CD4-positive, alpha-beta memory T cell (primary cell): Measurements from ENCODE around the gene ALG9. TPM values are rescaled to one million over a fixed set of nuclear protein-coding genes. Genes with fewer than 3 reads are reported as not detected.

Experiments used
- CTCF ChIA-PET: fragments of 350-600 bp; sonication (Branson Sonifier 250); formaldehyde crosslinking; loops from one replicate; lab custom pipeline; 2021; ENCODE audit warnings: inconsistent platforms; ENCODE audit not compliant: partially characterized antibody; lab: Charles Lee
- POLR2A ChIA-PET: fragments of 350-600 bp; sonication (Branson Sonifier 250); formaldehyde crosslinking; loops from one replicate; lab custom pipeline; 2021; ENCODE audit not compliant: partially characterized antibody; lab: Charles Lee
- DNase-seq, 5 donors: peaks; one replicate each; pipeline versions ENCODE4 v3.0.0 to v3.0.0-alpha.2; 2020 to 2022; ENCODE audit warnings: mixed read lengths in 1 of 5
- H3K27ac ChIP-seq: one replicate; pipeline ENCODE4 v1.7.0; 2013; ENCODE audit warnings: low read depth, low read length
- H3K27me3 ChIP-seq: 2 replicates; pipeline ENCODE4 v1.7.0; 2013; ENCODE audit warnings: mild to moderate bottlenecking, low read length, moderate library complexity; ENCODE audit not compliant: insufficient read depth
- H3K36me3 ChIP-seq: 2 replicates; pipeline ENCODE4 v1.7.0; 2013; ENCODE audit warnings: mild to moderate bottlenecking, low read length, moderate library complexity; ENCODE audit not compliant: insufficient read depth
- H3K4me1 ChIP-seq: 2 replicates; pipeline ENCODE4 v1.7.0; 2013; ENCODE audit warnings: mild to moderate bottlenecking, low read length, moderate library complexity; ENCODE audit not compliant: insufficient read depth
- H3K4me3 ChIP-seq, 2 donors: one replicate each; pipeline ENCODE4 v1.7.0; 2013; ENCODE audit warnings: low read length in 2 of 2, mild to moderate bottlenecking in 1 of 2
- H3K9me3 ChIP-seq, 2 donors: one replicate each; pipeline ENCODE4 v1.7.0; 2013; ENCODE audit warnings: low read length in 2 of 2, control low read depth in 1 of 2; ENCODE audit not compliant: control insufficient read depth in 1 of 2
- H3K27ac Mint-ChIP-seq, 7 donors: one replicate each; pipeline ENCODE4 v1.8.0; 2020 to 2021; ENCODE audit warnings: mixed read lengths in 7 of 7, mild to moderate bottlenecking in 6 of 7, inconsistent platforms in 3 of 7, moderate library complexity in 3 of 7
- H3K27me3 Mint-ChIP-seq, 2 donors: one replicate each; pipeline ENCODE4 v1.8.0; 2020 to 2021; ENCODE audit warnings: mixed read lengths in 2 of 2
- H3K36me3 Mint-ChIP-seq, 2 donors: one replicate each; pipeline ENCODE4 v1.8.0; 2020 to 2021; ENCODE audit warnings: mixed read lengths in 2 of 2, inconsistent platforms in 1 of 2, mild to moderate bottlenecking in 1 of 2
- H3K4me1 Mint-ChIP-seq, 4 donors: one replicate each; pipeline ENCODE4 v1.8.0; 2020 to 2021; ENCODE audit warnings: mixed read lengths in 4 of 4, mild to moderate bottlenecking in 1 of 4
- H3K4me3 Mint-ChIP-seq, 8 donors: one replicate each; pipeline ENCODE4 v1.8.0; 2020 to 2021; ENCODE audit warnings: mixed read lengths in 8 of 8, mild to moderate bottlenecking in 7 of 8, moderate library complexity in 6 of 8, inconsistent platforms in 3 of 8
- H3K9me3 Mint-ChIP-seq, 8 donors: one replicate each; pipeline ENCODE4 v1.8.0; 2020 to 2021; ENCODE audit warnings: mixed read lengths in 8 of 8, mild to moderate bottlenecking in 5 of 8, inconsistent platforms in 3 of 8, moderate library complexity in 1 of 8
- intact Hi-C: fragments of 100-400 bp; cut with micrococcal nuclease; formaldehyde crosslinking; loops from one replicate; pipeline ENCODE4 v1.15.1; 2023
- polyA plus RNA-seq, 2 donors: library from polyadenylated mRNA; unstranded; fragments of 300-500 nt; fragmentation: Illumina TruSeq; gene quantifications; one replicate each; pipeline ENCODE4 v1.2.3, GENCODE V29; 2021
- total RNA-seq, 2 experiments: library from RNA; stranded (reverse); gene quantifications; one replicate each; pipeline ENCODE4 v1.2.3, GENCODE V29; 2021

Gene ALG9
- total and polyA plus RNA-seq, 4 experiments from 2014 or later = 8.6 to 28.3 (median 21.2) TPM

DNA sequence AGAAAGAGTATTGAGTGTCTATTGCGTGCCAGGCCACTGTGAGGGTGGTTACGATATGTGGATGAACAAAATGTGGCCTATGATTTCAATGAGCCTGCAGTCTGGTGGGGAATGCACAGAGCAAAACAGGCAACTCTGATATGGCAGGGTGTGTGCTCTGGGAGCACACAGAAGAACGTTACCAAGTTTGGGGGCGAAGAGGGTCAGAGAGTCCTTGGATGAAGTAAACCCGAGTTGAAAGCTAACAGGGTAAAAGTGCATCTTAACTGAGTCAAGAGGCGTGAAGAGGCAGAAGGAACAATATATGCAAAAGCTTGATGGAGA lies 8.2 kb upstream of the ALG9 start:
- CTCF ChIA-PET = interaction anchor here (0.9 to 4.6 kb wide), 4 partner anchors 8 to 116 kb away, joined by 3 to 19 read pairs (median 4); partner anchors contain the start of gene ALG9

DNA sequence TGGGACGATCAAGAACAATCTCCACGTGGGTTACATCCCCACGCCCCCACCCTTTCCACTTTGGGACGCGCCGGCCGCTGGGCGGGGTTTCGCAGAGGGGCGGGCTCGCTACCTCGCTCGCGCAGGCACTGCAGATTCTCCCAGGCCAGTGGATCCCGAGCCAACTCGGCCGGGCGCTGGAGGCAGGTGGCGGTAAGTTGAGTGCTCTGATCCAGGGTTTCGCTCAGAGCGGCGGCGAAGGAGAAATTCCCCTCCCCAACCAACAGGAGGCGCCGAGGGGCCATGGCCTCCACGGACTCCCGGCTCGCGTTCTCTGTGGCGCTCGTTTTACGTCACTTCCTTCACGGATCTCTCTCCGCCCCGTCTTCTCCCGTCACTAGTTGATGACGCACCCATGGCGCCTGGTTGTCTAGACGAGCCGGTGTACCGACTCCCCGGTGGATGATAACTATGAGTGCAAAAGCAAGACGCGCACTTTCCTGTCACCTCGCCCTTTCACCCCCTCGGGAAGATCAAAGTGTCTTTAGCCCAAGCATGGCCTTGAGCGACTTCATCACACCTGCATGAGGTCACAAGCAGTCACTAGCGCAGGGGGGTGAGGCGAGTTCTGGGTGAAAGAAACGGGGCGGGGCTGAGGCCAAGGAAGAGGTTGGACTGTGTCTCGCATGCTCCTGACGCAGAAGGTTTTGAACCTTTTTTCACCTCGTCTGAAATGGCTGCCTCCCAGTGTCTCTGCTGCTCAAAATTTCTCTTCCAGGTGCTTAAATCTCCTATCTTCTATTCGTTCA lies 7.7 kb upstream of the ALG9 start, which contains the start of the genes CFAP68 and FDXACB1:
Gene CFAP68 (plus strand): TSS at position 693 of the 788 bp plus-strand sequence. CDS start 20 bp downstream, at position 713.
Gene FDXACB1 (minus strand): TSS at position 317 of the 788 bp plus-strand sequence. CDS start 33 bp downstream, at position 284.
- H3K4me3 ChIP-seq = peak within 1 kb of the TSS; percentile 79 to 80
- peak; percentile 97 to 99 (median 98) for DNase-seq
- H3K36me3 Mint-ChIP-seq = peaks cover 14 to 36% of the 10 kb centered on the region in 2 donors
- H3K4me1 ChIP-seq = peaks cover 18% of the 10 kb centered on the region
- H3K9me3 ChIP-seq = no peaks in the 10 kb centered on the region
- CTCF ChIA-PET = interaction anchor here (0.9 to 2.6 kb wide), 7 partner anchors 8 to 103 kb away, joined by 4 to 14 read pairs (median 9); partner anchors contain the start of gene ALG9
- no peaks in the 10 kb centered on the region for H3K27me3 ChIP-seq
- H3K4me3 Mint-ChIP-seq = peak within 1 kb of the TSS; percentile 91 to 98 (median 95)
- H3K36me3 ChIP-seq = peaks cover 11% of the 10 kb centered on the region
- intact Hi-C loops = loop anchor here (1.0 to 10.0 kb wide), 9 partner anchors 8 to 1436 kb away; partner anchors contain the start of genes ALG9, DLAT, NKAPD1 and PIH1D2
- no peaks in the 10 kb centered on the region for H3K27me3 Mint-ChIP-seq
- H3K27ac Mint-ChIP-seq = peak within 1 kb of the TSS; percentile 93 to 100 (median 100)
- no peaks in the 10 kb centered on the region for H3K9me3 Mint-ChIP-seq
- POLR2A ChIA-PET = interaction anchor here (0.9 to 3.8 kb wide), 7 partner anchors 8 to 208 kb away, joined by 3 to 20 read pairs (median 5); partner anchors contain the start of genes ALG9, DLAT, SDHD and TIMM8B
- peak within 1 kb of the TSS; percentile 95 for H3K27ac ChIP-seq
- H3K4me1 Mint-ChIP-seq = peaks cover 11 to 28% (median 17%) of the 10 kb centered on the region in 4 donors

More for the DNA sequence above, 8.2 kb upstream of the ALG9 start:
- POLR2A ChIA-PET = interaction anchor here (1.2 to 2.1 kb wide), 4 partner anchors 9 to 207 kb away, joined by 3 to 15 read pairs (median 8); partner anchors contain the start of genes ALG9, PPP2R1B, SDHD and TIMM8B
- no peaks in the 10 kb centered on the region for H3K9me3 Mint-ChIP-seq
- H3K36me3 Mint-ChIP-seq = peaks cover 14 to 34% of the 10 kb centered on the region in 2 donors
- no peaks in the 10 kb centered on the region for H3K27me3 ChIP-seq
- H3K9me3 ChIP-seq = no peaks in the 10 kb centered on the region
- H3K4me3 ChIP-seq = peak overlapping the region; percentile 79 to 80
- peaks cover 11 to 28% (median 17%) of the 10 kb centered on the region in 4 donors for H3K4me1 Mint-ChIP-seq
- H3K27me3 Mint-ChIP-seq = no peaks in the 10 kb centered on the region
- intact Hi-C loops = loop anchor here (1.0 to 10.0 kb wide), 9 partner anchors 8 to 1435 kb away; partner anchors contain the start of genes ALG9, DLAT, NKAPD1 and PIH1D2
- H3K4me1 ChIP-seq = peaks cover 18% of the 10 kb centered on the region
- H3K27ac Mint-ChIP-seq = peak overlapping the region; percentile 93 to 100 (median 100)
- H3K4me3 Mint-ChIP-seq = peak overlapping the region; percentile 91 to 98 (median 95)
- no peak for DNase-seq
- H3K27ac ChIP-seq = peak overlapping the region; percentile 95
- peaks cover 11% of the 10 kb centered on the region for H3K36me3 ChIP-seq

DNA sequence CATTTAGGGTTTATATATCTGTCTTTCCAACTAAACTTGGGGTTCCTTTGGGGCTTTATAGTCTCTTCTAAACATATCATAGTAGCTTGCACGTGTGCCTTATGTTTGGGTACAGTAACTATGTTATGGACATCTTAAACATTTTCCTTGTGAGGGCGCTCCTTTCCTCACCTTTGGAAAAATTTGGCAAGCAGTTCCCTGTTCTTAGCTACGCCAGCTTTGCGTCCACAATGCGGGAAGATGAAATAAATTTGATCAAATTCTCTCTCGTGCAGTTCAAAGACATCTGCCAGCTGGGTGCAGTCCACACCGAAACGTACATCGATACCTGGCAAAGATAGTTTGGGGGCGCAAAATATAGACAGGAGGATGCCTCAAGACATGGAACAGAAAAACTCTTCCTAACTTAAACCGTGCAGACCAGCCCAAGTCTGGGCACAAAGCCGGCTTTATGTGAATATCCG lies 7.0 kb upstream of the ALG9 start:
- Mint-ChIP-seq H3K27me3 (no peaks in the 10 kb centered on the region), H3K4me3 (peak overlapping the region; percentile 91 to 98 (median 95)), H3K4me1 (peaks cover 11 to 28% (median 17%) of the 10 kb centered on the region in 4 donors), H3K27ac (peak overlapping the region; percentile 93 to 100 (median 100)), H3K9me3 (no peaks in the 10 kb centered on the region), H3K36me3 (peaks cover 10 to 32% of the 10 kb centered on the region in 2 donors)
- no peak for DNase-seq
- Histone ChIP-seq H3K9me3 (no peaks in the 10 kb centered on the region), H3K4me1 (peaks cover 18% of the 10 kb centered on the region), H3K27ac (peak overlapping the region; percentile 95), H3K36me3 (peaks cover 11% of the 10 kb centered on the region), H3K27me3 (no peaks in the 10 kb centered on the region), H3K4me3 (peak overlapping the region; percentile 79 to 80)
- POLR2A ChIA-PET = interaction anchor here (0.9 to 3.8 kb wide), 5 partner anchors 48 to 208 kb away, joined by 3 to 20 read pairs (median 3); partner anchors contain the start of genes DLAT, SDHD and TIMM8B
- CTCF ChIA-PET = interaction anchor here (1.3 to 2.6 kb wide), 5 partner anchors 9 to 103 kb away, joined by 5 to 14 read pairs (median 9); no protein-coding TSS in a partner anchor
- intact Hi-C loops = loop anchor here (2.0 to 10.0 kb wide), 3 partner anchors 146 to 1436 kb away; partner anchors contain the start of genes DLAT, SIK2 and TTC12

DNA sequence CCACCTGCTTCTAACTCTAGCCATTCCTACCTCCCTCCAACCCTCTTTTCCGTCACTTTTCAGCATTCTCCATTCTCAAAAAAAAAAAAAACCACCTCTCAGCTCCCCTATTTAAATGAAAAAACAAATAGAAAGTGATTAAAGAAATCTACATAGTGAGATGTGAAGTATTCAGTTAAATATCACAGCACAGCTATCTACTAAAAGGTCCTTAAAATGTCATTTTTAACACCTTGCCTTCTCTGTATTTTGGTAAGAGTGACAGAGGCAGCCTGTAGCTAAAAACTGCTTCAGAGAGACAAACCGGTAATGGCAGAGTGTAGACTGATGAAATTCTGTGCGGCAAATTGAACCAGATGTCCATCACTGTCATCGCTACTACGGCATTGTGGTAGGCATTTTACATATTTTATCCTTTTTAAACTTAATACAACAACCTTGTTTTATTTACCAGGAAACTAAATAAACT lies 346 bp upstream of the ALG9 start:
- H3K4me1 Mint-ChIP-seq = peaks cover 8 to 34% (median 24%) of the 10 kb centered on the region in 4 donors
- peak overlapping the region; percentile 92 to 97 (median 95) for H3K27ac Mint-ChIP-seq
- Histone ChIP-seq H3K4me1 (peaks cover 22% of the 10 kb centered on the region), H3K27me3 (no peaks in the 10 kb centered on the region), H3K9me3 (no peaks in the 10 kb centered on the region), H3K36me3 (peaks cover 19% of the 10 kb centered on the region), H3K4me3 (peak overlapping the region; percentile 79), H3K27ac (peak overlapping the region; percentile 91)
- ChIA-PET POLR2A (interaction anchor here (0.6 to 3.1 kb wide), 14 partner anchors 9 to 354 kb away, joined by 3 to 28 read pairs (median 4); partner anchors contain the start of genes CFAP68, PPP2R1B, PTS and SDHD), CTCF (interaction anchor here (0.7 to 2.3 kb wide), 10 partner anchors 8 to 71 kb away, joined by 3 to 16 read pairs (median 4); partner anchors contain the start of gene CFAP68)
- intact Hi-C loops = loop anchor here (1.0 to 10.0 kb wide), 6 partner anchors 8 to 1443 kb away; partner anchors contain the start of genes CFAP68, FDXACB1, PPP2R1B and SDHD
- H3K36me3 Mint-ChIP-seq = peaks cover 23 to 35% of the 10 kb centered on the region in 2 donors
- no peak for DNase-seq
- H3K9me3 Mint-ChIP-seq = peaks cover 0 to 3% (median 0%) of the 10 kb centered on the region in 8 donors
- no peaks in the 10 kb centered on the region for H3K27me3 Mint-ChIP-seq
- peak overlapping the region; percentile 87 to 96 (median 94) for H3K4me3 Mint-ChIP-seq

DNA sequence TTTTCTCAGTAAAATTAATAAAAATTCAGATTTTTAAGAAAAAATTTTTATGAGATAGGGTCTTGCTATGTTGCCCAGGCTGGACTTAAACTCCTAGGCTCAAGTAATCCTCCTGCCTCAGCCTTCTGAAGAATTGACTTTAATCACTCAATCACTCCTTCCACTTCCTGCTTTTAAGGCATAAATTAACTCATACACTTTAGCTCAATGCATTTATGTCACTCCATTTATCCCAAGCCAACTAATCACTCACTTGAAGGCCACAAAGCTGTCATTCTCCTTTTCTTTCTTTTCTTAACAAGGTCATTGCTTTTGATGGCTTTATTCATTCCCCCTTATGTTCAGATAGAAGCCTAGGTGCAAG lies 877 bp downstream of the ALG9 start:
- peaks cover 0 to 3% (median 0%) of the 10 kb centered on the region in 8 donors for H3K9me3 Mint-ChIP-seq
- CTCF ChIA-PET = interaction anchor here (0.7 to 2.8 kb wide), 8 partner anchors 8 to 266 kb away, joined by 3 to 16 read pairs (median 3); no protein-coding TSS in a partner anchor
- H3K36me3 Mint-ChIP-seq = peaks cover 30 to 42% of the 10 kb centered on the region in 2 donors
- no peaks in the 10 kb centered on the region for H3K27me3 Mint-ChIP-seq
- no peaks in the 10 kb centered on the region for H3K27me3 ChIP-seq
- peak overlapping the region; percentile 94 to 98 (median 96) for H3K27ac Mint-ChIP-seq
- peaks cover 19% of the 10 kb centered on the region for H3K36me3 ChIP-seq
- H3K27ac ChIP-seq = peak overlapping the region; percentile 91
- H3K4me1 ChIP-seq = peaks cover 22% of the 10 kb centered on the region
- no peak for DNase-seq
- H3K9me3 ChIP-seq = no peaks in the 10 kb centered on the region
- H3K4me3 ChIP-seq = peak overlapping the region; percentile 79
- POLR2A ChIA-PET = interaction anchor here (0.8 to 3.1 kb wide), 10 partner anchors 10 to 356 kb away, joined by 3 to 28 read pairs (median 6); partner anchors contain the start of genes CFAP68, PPP2R1B, PTS and SDHD
- peak overlapping the region; percentile 91 to 96 (median 94) for H3K4me3 Mint-ChIP-seq
- intact Hi-C loops = loop anchor here (2.0 to 10.0 kb wide), 3 partner anchors 103 to 1444 kb away; partner anchors contain the start of genes PPP2R1B, SDHD, TIMM8B and TTC12
- peaks cover 10 to 37% (median 26%) of the 10 kb centered on the region in 4 donors for H3K4me1 Mint-ChIP-seq

DNA sequence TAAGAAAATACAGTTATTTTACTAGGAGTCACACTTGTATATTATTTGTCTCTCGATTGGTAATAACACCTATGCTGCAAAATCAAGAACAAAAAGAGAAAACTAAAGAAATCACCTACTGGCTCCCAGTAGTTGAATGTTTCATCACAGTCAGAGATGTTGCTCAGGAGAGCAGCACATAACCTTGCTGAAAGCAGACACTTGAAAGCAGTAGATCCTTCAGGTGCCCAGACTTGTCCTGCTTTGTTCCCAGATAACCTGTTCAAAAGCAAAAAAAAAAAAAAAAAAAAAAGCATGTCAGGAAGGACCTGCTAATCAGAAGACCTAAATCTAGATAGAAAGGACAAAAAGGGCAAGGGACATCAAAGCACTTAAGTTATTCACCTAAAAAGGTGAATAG lies 1.3 kb downstream of the ALG9 start:
- H3K27me3 ChIP-seq = no peaks in the 10 kb centered on the region
- H3K36me3 ChIP-seq = peaks cover 15% of the 10 kb centered on the region
- DNase-seq = no peak
- intact Hi-C loops = loop anchor here (2.0 to 10.0 kb wide), 3 partner anchors 103 to 1445 kb away; partner anchors contain the start of genes PPP2R1B, SDHD, TIMM8B and TTC12
- H3K4me3 ChIP-seq = no peak overlapping the region
- ChIA-PET POLR2A (interaction anchor here (1.0 to 3.1 kb wide), 5 partner anchors 10 to 217 kb away, joined by 3 to 28 read pairs (median 11); partner anchors contain the start of genes CFAP68, SDHD and TIMM8B), CTCF (interaction anchor here (0.7 to 2.8 kb wide), 7 partner anchors 8 to 266 kb away, joined by 3 to 16 read pairs (median 3); no protein-coding TSS in a partner anchor)
- peaks cover 10 to 37% (median 26%) of the 10 kb centered on the region in 4 donors for H3K4me1 Mint-ChIP-seq
- peak overlapping the region in 2 of 8 donors; percentile 21 to 54 for H3K4me3 Mint-ChIP-seq
- no peak overlapping the region for H3K27ac ChIP-seq
- H3K9me3 ChIP-seq = no peaks in the 10 kb centered on the region
- peaks cover 0 to 3% (median 0%) of the 10 kb centered on the region in 8 donors for H3K9me3 Mint-ChIP-seq
- H3K27me3 Mint-ChIP-seq = no peaks in the 10 kb centered on the region
- H3K36me3 Mint-ChIP-seq = peaks cover 32 to 45% of the 10 kb centered on the region in 2 donors
- peaks cover 22% of the 10 kb centered on the region for H3K4me1 ChIP-seq
- H3K27ac Mint-ChIP-seq = peak overlapping the region in 2 of 7 donors; percentile 36 to 96
